Stimulated activated CD4-positive, alpha-beta T cell treated with anti-CD3 and anti-CD28 coated beads, Interleukin-12 subunit alpha, Interleukin-12 subunit beta, amount 100 ng/mL, for 24 hours (primary cell): Measurements from ENCODE around the gene SHC2.
"Not testable (repeated sequence)": the region's sequence is repeated elsewhere in the genome, so short reads cannot be mapped to it uniquely, and the experiment has no call there.

Experiments used
- DNase-seq, 2 experiments: peaks; one replicate each; pipeline ENCODE4 v3.0.0-alpha.2; 2020; ENCODE audit warnings: low read depth in 2 of 2

SHC2 gene

DNA sequence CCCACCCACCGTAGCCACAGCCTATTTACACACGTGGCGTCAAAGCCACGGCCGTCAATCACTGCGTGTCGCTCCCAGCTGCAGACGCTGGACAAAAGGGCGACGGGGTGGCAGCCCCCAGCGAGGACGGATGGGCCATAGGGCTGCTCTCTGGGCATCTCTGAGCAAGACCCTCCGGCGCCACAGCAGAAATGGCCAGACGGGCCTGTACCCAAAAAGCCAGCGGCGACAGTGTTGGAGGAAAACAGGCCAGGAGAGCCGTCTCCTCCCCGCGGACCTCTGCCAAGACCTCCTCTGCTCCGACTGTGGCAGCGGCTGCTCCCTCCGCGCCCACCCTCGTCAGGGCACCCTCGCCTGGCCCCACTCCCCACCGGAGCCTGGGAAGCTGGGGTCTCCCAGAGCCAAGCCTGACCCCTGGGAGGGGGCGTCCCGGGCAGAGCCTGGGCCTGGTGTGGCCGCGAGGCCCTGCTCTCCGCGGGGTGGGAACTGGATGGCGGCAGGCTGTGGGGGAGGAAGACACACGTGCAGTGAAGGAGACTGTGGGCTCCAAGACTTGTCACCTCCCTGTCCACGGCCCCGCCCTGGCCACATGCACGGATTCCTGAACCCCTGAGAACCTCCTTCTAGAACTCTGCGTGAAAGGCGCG lies 54.6 kb downstream of the SHC2 start:
- no peak for DNase-seq

DNA sequence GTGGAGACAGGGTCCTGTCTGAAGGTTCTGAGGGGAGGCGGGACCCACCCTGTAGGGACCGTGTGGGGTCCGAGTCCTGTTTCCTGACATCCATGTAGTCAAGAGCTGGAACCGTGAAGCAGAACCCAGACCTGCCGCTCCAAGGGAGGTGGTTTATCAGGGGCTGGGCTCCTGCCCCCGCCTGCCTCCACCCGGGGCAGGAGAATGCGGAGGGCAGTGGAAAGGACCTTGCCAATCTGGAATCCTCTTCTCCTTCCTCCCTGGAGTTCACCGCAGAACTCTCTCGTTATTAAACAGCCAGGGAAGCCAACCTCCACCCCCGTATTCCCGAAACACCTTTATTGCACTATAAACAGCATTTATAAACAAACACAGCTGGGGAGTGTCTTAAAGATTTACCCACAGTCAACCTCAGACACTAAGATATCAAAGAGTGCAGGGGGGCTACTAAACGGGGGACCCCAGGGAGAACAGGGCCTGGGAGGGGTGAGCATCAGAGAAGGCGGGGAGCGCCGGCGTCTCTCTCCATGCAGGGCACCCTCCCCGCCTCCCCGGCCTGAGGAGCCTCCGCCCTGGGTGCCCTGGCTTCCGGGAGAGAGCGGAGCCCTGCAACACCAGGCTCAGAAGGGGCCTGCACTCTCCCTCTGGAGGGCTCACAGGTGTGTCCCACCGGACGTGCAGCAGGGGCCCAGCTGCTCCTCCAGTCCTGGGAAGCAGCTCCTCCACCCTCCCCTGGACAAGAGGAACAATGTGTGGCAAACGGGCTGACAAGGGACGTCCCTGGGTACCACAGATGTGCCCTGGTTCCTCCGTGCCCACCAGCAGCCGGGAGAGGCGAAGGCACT lies 55.5 kb downstream of the SHC2 start:
- no peak for DNase-seq

DNA sequence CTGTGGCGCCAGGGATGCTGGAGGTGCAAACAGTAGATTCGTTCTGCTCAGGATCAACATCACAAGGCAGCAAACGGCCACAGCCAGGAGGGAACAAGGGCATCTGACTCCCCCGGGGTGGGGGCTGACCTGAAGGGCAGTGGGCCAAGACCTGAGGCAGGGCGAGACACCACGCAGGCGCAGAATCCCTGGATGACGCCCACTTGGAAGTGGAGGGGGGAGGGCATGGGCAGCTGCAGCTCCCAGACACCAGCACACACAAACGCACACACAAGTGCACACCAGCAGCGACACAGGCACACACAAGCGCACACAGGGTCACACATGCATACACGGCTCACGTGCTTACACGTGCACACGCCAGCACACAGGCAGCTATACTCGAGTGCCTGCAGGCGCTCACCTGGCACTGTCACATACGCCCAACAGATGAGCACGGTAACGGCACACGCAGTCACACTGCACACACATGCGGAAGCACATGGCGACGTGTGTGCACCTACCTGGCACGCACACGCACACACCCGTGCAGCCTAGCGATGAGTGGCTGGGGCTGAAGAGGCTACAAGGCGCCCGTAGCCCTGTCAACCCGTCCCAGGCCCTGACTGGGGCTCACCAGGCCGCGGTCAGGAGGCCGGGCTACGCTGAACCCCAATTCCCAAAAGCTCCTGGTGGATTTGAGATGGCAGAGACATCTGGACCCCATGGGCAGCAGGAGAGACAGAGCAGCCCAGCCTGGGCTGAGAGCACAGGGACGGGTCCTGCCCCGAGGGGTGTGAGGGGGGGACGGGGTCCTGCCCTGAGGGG lies 57.4 kb downstream of the SHC2 start:
- no peak for DNase-seq

- DNase-seq, result no peak
Observed at GRCh38 chr19:402786-403185, 58.0 kb downstream of the SHC2 start.

DNA sequence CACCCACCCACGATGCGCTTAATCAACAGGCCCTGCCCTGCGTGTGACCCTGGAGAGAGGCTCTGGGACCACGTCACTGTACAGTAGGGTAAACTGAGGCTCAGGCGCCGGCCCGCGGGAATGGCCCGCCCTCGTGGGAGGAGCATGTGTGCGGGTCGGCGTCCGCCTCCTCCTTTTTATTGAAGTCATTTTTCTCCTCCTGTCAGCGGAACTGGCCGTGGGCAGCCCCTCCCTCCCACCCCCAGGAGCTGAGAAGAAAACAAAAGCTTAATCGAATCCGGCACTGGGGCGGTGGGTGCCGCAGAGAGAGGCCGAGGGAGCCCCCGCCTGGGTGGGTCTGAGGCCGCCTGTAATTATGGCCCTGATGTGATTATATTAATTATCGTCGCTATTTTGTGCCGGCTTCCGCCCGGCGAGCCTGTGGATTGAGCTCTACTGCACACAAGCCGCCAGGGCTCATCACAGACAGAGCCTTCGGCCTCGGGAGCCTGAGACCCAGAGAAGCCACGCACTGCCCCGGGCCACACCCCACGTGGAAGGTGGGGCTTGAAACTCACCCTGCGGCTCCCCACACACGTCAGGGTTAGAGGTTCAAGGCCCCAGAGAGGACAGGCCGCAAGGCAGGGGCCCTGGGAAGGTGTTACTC lies 58.8 kb downstream of the SHC2 start:
- no peak for DNase-seq

GRCh38 chr19:400976-401865 lies 59.6 kb downstream of the SHC2 start:
- DNase-seq, result no peak

GRCh38 chr19:399370-399769 lies 61.5 kb downstream of the SHC2 start:
- DNase-seq, result no peak

- no peak for DNase-seq
Observed at GRCh38 chr19:398719-399118, 62.1 kb downstream of the SHC2 start.

- DNase-seq, result no peak
Observed at GRCh38 chr19:397941-398706, 62.7 kb downstream of the SHC2 start.

GRCh38 chr19:397321-397720 lies 63.5 kb downstream of the SHC2 start:
- DNase-seq, result no peak

GRCh38 chr19:395467-395866 lies 65.4 kb downstream of the SHC2 start:
- DNase-seq, result no peak

DNA sequence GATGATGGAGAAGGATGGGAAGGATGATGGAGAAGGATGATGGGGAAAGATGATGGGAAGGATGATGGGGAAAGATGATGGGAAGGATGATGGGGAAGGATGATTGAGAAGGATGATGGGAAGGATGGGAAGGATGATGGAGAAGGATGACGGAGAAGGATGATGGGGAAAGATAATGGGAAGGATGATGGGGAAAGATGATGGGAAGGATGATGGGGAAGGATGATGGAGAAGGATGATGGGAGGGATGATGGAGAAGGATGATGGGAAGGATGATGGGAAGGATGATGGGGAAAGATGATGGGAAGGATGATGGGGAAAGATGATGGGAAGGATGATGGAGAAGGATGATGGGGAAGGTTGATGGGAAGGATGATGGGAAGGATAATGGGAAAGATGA lies 66.0 kb downstream of the SHC2 start:
- not testable (repeated sequence) for DNase-seq

GRCh38 chr19:393560-393959 lies 67.3 kb downstream of the SHC2 start:
- not testable (repeated sequence) for DNase-seq

DNA sequence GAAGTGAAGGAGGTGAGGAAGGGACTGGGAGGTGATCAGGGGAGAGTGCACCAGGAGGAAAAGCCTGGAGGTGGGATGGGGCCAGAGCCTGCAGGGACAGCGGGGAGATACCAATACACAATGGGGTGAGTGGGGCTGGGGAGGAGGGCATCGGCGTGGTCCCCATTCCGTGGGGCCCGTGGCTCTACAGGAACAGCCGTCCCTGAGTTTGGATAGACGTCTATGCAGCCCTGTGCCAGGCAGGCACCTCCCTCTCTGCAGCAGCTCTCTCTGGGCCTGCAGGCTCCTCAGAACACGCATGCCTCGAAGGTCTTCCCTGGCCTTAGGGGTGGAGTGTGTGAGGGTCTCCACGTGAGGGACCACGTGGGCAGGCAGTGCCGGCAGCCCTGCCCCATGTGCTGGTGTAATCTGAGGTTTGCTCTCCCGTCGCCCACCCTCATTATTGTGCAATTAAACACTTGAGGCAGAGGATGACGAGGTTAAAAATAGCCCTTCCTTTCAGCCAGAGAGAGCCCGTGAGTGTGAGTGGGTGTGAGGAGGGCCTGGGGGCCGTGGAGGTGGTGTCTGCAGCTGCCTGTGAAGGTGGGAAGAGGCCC lies 68.4 kb downstream of the SHC2 start:
- DNase-seq, result no peak

- no peak for DNase-seq
Observed at GRCh38 chr19:391726-392374, 69.0 kb downstream of the SHC2 start.

DNA sequence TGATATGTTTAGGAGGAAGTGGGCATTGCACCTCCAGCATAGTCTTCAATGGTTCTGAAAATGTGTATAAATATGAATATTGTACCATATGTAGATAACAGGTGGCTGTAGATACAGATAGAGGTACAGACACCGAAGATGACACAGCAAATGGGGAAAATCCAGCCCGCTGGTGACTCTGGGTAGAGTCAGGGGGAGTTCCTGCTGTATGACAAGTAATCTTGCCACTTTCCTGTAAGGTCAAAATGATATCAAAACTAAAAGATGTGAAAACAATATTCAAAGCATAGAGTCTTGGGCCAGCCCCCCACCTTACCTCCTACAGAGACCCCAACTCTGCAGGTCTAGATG lies 69.7 kb downstream of the SHC2 start:
- DNase-seq, result no peak

DNA sequence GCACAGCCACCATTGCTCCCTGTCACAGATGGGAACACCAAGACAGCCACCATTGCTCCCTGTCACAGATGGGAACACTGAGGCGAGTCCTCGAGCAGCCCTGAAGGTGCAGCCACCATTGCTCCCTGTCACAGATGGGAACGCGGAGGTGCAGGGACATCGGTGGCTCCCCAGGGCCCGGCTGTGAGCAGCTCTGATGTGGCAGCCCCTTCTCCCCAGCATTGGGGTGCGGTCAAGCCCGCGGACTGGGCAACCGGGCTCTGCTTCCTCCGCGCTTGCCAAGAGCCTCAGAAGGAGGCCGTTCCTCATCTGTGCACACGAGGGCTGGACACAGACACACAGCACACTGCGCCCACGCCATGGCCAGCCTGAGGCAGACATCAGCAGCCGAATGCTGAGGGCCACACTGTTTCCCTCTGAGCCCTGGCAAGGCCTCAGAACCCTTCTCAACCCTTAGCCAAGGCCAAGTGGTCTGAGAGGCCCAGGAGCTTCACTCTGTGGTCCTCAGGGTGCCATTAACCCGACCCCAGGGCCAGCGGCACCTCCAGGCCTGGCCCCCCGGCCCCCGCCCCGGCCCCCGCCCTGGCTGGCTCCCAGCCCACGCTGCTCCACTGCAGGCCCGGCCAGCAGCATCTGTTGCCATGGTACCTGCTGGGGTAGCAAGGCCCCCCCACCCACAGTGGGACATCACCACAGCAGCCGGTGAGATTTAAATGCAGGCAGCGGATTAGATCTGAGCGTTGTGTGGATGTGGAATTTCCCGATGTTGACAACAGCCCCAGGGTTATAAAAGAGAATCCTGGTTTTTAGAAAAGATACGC lies 70.2 kb downstream of the SHC2 start:
- DNase-seq, result no peak

- no peak for DNase-seq
Observed at GRCh38 chr19:389935-390289, 70.9 kb downstream of the SHC2 start.
